KOPT-K1 (cell line): ENCODE results near the gene NLE1.
"Not testable (repeated sequence)": the region's sequence is repeated elsewhere in the genome, so short reads cannot be mapped to it uniquely, and the experiment has no call there.

Experiments used
- H3K27ac ChIP-seq: fragments of 200-600 bp; sonication (generic); 2 replicates; pipeline ENCODE4 v1.5.1; 2016; ENCODE audit warnings: antibody characterized with exemption, mild to moderate bottlenecking, low read depth, low read length; ENCODE audit not compliant: poor library complexity, severe bottlenecking
- H3K36me3 ChIP-seq: fragments of 200-600 bp; sonication (generic); 2 replicates; pipeline ENCODE4 v1.5.1; 2017; ENCODE audit warnings: antibody characterized with exemption, mild to moderate bottlenecking, low read length, moderate library complexity; ENCODE audit not compliant: insufficient read depth
- H3K9me3 ChIP-seq: fragments of 200-600 bp; sonication (generic); 2 replicates; pipeline ENCODE4 v1.5.1; 2017; ENCODE audit warnings: antibody characterized with exemption, low read length, mild to moderate bottlenecking; ENCODE audit not compliant: insufficient read depth, poor library complexity, severe bottlenecking

Gene NLE1

GRCh38 chr17:35151080-35151479 is 9.0 kb upstream of the NLE1 start:
- not testable (repeated sequence) for H3K9me3 ChIP-seq, H3K36me3 ChIP-seq

GRCh38 chr17:35149941-35150340 is 7.8 kb upstream of the NLE1 start:
- H3K36me3 ChIP-seq, result no peaks in the 10 kb centered on the region
- H3K27ac ChIP-seq, result no peak overlapping the region

More at GRCh38 chr17:35151080-35151479, 9.0 kb upstream of the NLE1 start:
- not testable (repeated sequence) for H3K27ac ChIP-seq

GRCh38 chr17:35148144-35148543 is 6.0 kb upstream of the NLE1 start:
- H3K27ac ChIP-seq, result no peak overlapping the region
- H3K36me3 ChIP-seq, result no peaks in the 10 kb centered on the region
- H3K9me3 ChIP-seq, result no peaks in the 10 kb centered on the region

More at GRCh38 chr17:35149941-35150340, 7.8 kb upstream of the NLE1 start:
- H3K9me3 ChIP-seq, result no peaks in the 10 kb centered on the region

GRCh38 chr17:35147375-35147905 is 5.3 kb upstream of the NLE1 start, which contains the start of gene UNC45B:
Gene UNC45B (plus strand): TSS chr17:35147817. CDS start chr17:35148264, 447 bp downstream.
- no peaks in the 10 kb centered on the region for H3K9me3 ChIP-seq
- no peaks in the 10 kb centered on the region for H3K36me3 ChIP-seq
- H3K27ac ChIP-seq, result no peak within 1 kb of the TSS

- Histone ChIP-seq H3K27ac (no peak overlapping the region), H3K36me3 (no peaks in the 10 kb centered on the region), H3K9me3 (no peaks in the 10 kb centered on the region)
These were observed 4.2 kb upstream of the NLE1 start for GRCh38 chr17:35146214-35146833.

- H3K9me3 ChIP-seq, result no peaks in the 10 kb centered on the region
- peaks cover 6% of the 10 kb centered on the region for H3K36me3 ChIP-seq
- H3K27ac ChIP-seq, result no peak overlapping the region
These were observed 2.7 kb upstream of the NLE1 start for GRCh38 chr17:35144840-35145239.

DNA sequence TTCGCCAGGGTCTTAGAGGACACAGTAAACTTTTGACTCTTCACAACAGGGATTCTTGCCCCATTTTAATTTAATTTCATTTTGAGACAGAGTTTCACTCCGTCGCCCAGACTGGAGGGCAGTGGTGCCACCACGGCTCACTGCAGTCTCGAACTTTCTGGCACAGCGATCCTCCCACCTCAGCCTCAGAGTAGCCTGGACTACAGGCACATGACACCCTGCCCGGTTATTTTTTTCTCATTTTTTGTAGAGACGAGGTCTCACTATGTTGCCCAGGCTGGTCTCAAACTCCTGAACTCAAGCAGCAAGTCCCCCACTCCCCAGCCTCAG is 329 bp upstream of the NLE1 start:
- H3K36me3 ChIP-seq, result peaks cover 30% of the 10 kb centered on the region
- H3K9me3 ChIP-seq, result no peaks in the 10 kb centered on the region
- H3K27ac ChIP-seq, result no peak overlapping the region

- no peaks in the 10 kb centered on the region for H3K9me3 ChIP-seq
- H3K27ac ChIP-seq, result no peak overlapping the region
- H3K36me3 ChIP-seq, result peaks cover 72% of the 10 kb centered on the region
These were observed 3.9 kb downstream of the NLE1 start for GRCh38 chr17:35138218-35138617.

- peaks cover 97% of the 10 kb centered on the region for H3K36me3 ChIP-seq
- no peak overlapping the region for H3K27ac ChIP-seq
- H3K9me3 ChIP-seq, result no peaks in the 10 kb centered on the region
These were observed 6.8 kb downstream of the NLE1 start for GRCh38 chr17:35135322-35135721.

GRCh38 chr17:35132816-35133550 is 9.1 kb downstream of the NLE1 start:
- Histone ChIP-seq H3K27ac (no peak overlapping the region), H3K9me3 (no peaks in the 10 kb centered on the region), H3K36me3 (peaks cover 89% of the 10 kb centered on the region)

- H3K27ac ChIP-seq, result no peak overlapping the region
- no peaks in the 10 kb centered on the region for H3K9me3 ChIP-seq
- peaks cover 80% of the 10 kb centered on the region for H3K36me3 ChIP-seq
These were observed 10.0 kb downstream of the NLE1 start for GRCh38 chr17:35132099-35132498.

- Histone ChIP-seq H3K27ac (no peak overlapping the region), H3K36me3 (peaks cover 63% of the 10 kb centered on the region), H3K9me3 (no peaks in the 10 kb centered on the region)
These were observed 11.7 kb downstream of the NLE1 start for GRCh38 chr17:35130392-35130791.

- peaks cover 59% of the 10 kb centered on the region for H3K36me3 ChIP-seq
These were observed 12.1 kb downstream of the NLE1 start for GRCh38 chr17:35129973-35130351.

DNA sequence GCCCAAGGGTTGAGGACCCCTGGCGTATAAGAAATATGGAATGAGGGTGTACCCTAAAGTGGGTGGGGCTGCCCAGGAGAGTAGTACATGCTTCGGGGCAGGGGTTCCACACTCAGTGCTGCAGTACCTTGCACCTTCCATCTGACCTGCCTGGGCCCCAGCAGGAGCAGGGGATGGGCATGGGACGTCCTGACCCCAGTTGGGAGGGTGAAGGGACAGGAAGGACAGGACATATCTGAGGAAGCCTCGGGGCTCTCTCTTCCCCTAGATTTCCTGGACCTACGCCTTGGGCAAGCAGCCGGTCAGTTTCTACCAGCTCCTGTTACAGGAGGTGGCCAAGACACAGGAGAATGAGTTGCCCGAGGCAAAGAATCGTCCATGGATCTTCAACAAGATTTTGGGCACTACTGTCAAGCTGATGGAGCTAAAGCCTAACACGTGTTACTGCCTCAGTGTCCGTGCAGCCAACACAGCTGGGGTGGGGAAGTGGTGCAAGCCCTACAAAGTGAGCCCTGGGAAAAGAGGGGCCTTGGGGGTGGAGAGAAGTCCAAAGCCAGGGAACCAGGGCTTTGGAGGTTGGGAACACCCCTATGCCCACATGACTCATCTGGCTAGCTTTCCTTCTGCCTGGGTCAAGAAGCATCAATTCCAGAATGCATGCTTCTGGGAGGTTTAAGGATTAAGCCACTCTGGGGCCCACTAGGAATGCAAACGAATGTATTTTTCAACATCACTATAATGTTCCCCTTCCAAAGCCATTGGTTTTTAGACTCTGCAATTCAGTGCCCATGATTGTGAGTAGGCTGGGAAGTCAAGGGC is 12.7 kb downstream of the NLE1 start:
- Histone ChIP-seq H3K27ac (no peak overlapping the region), H3K9me3 (no peaks in the 10 kb centered on the region), H3K36me3 (peaks cover 53% of the 10 kb centered on the region)

More at GRCh38 chr17:35129973-35130351, 12.1 kb downstream of the NLE1 start:
- Histone ChIP-seq H3K27ac (no peak overlapping the region), H3K9me3 (no peaks in the 10 kb centered on the region)
